CD4-positive, alpha-beta T cell treated with Interferon alpha-2 for 1 hour (primary cell): ENCODE data around the gene STX4.

Experiments used
- DNase-seq, 2 donors: peaks; one replicate each; pipeline ENCODE4 v3.0.0-alpha.2; 2020 to 2022

Gene STX4

DNA sequence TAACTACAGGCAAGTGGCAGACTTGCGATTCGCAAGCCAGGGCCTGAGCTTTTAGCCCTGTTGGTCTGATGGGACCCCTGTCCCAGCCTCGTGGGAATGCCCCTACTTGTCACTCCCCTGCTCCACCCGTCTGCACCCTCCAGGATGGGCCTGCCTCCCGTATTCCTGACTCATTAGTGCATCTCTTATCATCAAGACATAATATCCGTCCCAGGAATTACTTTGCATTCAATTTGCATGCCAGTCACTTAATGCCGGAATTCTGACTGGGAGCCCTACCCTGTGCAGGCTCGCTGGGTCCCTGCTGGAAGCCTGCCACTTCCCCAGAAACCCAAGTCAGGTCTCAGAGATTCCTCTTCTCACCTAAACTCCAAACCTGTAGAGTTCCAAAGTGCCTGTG lies 52.1 kb downstream of the STX4 start:
- no peak for DNase-seq

DNA sequence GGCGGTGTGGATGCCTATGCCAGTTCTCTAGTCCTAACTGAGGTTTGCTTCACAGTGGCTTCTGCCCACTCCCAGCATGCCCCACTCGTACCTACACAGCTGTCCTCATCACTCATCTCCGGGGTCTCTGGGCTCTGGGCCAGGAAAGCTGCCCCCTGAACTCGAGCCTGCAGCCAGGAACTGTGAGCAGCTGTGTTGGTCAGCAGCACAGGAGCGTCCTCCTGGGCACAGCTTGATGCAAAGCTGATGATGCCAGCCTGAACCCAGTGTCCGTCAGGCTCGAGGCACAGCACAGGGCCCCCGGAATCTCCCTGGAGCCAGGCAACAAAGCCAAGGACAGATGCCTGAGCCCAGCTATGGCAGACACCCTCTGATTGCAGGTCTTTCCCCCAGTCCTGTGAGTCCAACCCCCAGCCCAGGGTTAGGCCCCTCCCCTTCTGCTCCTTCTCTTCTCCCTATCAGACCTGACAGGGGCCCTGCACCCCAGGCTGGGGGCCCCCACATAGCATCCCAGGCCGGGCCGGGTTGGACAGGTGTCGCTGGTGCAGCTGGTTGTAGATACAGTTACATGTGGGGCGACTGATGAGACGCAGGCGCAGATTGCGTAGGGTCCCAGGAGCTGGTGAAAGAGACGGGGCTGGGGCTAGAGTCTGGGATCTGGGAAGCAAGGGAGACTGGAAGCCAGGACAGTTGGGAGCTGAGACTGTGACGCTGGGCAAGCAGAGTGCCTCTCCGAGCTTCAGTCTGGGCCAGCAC lies 52.7 kb downstream of the STX4 start:
- no peak for DNase-seq

DNA sequence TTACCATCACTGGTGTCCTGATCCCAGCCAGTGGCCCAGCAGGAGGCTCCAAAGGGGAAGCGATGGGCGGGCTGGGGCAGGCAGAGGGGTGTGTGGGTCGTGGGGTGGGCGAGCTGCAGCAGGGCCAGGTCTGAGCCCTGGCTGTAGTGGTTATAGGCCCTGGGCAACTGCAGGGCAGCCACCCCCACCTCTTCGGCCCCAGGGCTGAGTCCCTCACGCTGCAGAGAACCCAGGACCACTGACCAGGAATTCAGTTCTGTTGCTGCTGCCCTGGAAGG lies 53.2 kb downstream of the STX4 start:
- no peak for DNase-seq

DNA sequence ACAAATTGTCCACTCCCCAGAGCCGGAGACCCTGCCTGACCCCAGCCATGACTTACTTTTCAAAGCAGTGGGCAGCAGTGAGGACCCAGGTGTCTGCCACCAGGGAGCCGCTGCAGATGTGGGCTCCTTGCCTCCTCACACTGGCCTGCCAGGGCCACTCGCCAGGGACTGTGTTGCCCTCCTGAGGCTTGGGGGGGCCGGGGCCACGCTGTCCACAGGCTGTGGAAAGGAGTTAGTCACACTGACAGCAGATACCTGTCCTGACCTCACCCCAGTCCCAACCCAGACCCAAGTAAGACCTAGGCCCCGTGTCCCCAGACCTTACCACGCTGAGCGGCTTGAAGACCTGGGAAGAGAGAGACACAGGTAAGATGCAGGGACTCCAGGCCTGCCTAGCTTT lies 54.1 kb downstream of the STX4 start:
- no peak for DNase-seq

DNA sequence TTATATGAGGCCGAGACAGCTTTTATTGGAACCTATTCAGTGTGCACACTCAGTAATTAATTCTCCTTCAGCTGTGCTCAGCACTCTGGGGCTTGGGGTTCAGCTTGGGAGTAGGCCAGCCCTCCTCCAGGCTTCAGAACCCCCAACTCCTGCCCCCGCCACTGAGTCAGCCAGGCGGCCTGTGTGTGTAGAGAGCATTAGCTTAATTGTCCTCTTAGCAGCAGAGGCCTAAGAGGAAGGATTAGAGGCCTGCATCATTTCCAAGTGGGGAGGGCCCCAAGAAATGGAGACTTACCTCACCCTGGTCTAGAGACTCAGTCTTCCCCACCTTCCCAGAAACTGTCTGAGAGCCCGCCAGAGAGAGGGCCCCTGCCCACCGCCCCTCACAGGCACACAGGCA lies 54.6 kb downstream of the STX4 start:
- no peak for DNase-seq

DNA sequence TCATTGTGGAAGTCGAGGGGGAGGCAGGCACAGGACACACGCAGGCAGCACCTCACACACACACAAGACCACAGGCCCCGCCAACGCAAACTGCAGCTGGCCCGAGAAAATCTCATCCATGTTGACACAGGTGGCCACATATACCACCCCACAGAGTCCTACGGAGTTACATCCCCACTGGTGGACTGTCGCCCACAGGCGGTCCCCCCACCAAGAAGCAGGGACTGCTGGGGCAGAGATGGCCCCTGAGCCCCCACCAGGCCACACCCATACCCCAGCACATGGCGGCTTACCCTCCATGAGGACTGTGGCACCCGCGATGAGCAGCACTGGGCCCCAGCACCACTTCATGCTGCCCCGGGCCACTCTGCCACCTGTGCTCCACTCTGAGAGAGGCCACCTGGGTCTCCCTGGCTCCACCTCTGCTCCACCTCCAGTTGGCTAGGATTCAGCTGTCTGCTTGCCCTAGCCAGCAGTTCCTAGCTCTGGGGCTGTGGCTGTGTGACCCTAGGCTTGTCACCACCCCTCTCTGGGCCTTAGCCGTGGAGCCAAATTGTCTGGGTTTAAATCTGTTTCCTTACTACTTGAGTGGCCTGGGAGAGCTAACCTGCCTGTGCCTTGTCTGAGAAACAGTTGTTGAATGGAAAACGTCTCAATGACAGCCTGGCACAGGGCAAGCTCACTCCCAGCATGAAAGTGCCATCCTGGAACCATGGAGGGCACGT lies 55.3 kb downstream of the STX4 start, which contains the start of gene PRSS53:
Gene PRSS53 (minus strand): TSS at position 485 of the 725 bp plus-strand sequence. CDS start 134 bp downstream, at position 351.
- no peak for DNase-seq

DNA sequence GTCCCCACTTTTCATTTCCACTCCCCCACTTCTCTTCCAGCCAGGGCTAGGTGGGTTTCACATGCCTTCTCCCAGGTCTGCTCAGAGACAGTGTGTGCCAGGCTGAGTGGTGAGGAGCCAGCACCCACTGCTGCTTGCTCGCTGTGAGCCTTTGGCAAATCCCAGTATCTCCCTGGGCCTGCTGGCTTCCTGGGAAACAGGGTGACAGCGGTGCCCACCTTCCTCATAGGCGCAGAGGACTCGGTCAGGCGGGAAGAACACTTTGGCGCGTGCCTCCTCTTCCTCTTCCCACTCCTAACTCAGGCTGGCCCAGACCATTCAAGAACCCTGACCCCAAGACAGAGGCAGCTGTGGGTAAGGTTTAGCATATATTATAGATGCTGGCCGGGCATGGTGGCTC lies 55.8 kb downstream of the STX4 start:
- DNase-seq = no peak
